ENCODE data around the gene TMEM215. TPM values are rescaled to one million over a fixed set of nuclear protein-coding genes. Genes with fewer than 3 reads are reported as not detected.

Gene TMEM215, protein sequence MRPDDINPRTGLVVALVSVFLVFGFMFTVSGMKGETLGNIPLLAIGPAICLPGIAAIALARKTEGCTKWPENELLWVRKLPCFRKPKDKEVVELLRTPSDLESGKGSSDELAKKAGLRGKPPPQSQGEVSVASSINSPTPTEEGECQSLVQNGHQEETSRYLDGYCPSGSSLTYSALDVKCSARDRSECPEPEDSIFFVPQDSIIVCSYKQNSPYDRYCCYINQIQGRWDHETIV
- not detected for total RNA-seq

DNA sequence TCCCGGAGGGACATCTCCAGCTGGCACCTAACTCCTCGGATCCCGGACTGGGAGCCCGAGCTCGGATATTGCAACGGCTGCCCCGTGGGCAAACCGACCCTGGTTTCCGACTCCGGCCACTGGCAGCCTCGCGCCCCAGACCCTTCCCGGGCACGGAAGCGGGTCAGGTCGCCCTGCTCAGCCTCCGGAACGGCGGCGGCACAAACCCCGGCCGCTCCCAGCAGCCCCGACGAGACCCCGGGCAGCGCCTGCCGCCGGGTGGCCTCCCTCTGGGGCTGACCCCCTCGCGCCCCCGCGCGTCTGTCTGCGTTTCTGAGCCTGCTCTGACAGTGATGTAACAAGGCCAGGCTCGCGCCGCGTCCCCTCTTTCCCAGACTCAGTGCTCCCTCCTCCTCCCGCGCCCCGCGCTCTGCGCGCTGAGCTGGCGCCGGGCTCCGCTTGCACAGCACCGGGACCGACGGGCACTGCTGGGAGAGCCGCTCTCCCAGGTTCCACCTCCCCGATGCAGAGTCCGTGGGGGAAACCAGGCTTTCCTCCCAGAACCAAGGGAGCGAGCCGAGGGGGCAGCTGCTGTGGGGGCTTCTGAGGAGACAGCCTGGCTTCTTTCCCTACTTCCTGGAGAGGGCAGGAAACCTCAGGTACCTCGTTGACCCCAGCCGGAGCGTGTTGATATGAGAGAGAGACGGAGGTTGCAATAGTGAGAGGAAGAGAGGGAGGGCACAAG, at the start of gene TMEM215:
TSS of gene TMEM215 (plus strand) at position 373 of the 724 bp plus-strand sequence. CDS start 644 bp downstream, outside the sequence.
- H3K36me3 ChIP-seq, result no peaks in the 10 kb centered on the region
- TF ChIP-seq CTCF (IDR thresholded peaks at IDR 0.05), result no peak
- intact Hi-C loops (cut with DNase I), result no loop called here
- no peaks in the 10 kb centered on the region for H3K4me1 ChIP-seq
- no peak within 1 kb of the TSS for H3K27ac ChIP-seq
- H3K9me3 ChIP-seq, result no peaks in the 10 kb centered on the region
- H3K4me3 ChIP-seq, result no peak within 1 kb of the TSS
- no peak for DNase-seq
- no peak within 1 kb of the TSS for H3K9ac ChIP-seq (ENCODE audit: low read depth in 2 of 2, low read length in 2 of 2)
- H3K27me3 ChIP-seq, result peaks cover 16% of the 10 kb centered on the region

DNA sequence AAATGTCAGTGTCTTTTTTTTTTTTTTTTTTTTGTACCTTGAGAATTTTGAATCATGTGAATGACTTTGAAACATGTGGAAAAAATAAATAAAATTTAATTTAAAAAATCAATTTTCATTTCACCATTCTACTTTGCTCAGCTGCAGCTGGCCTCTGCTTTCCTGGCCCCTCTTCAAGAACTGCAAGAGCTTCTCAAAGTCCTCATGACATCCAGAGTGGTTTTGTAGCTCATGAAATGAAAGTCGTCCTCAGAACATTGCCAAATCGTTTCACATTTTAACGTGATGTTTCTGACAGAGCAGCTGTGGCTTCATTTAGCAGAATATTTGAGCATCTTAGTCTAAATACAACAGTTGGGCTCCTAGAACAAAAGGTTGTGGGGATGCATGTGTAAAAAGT, 47.9 kb upstream of the TMEM215 start:
- Histone ChIP-seq H3K27me3 (no peaks in the 10 kb centered on the region), H3K4me1 (no peaks in the 10 kb centered on the region), H3K9me3 (no peaks in the 10 kb centered on the region), H3K27ac (no peak overlapping the region), H3K36me3 (no peaks in the 10 kb centered on the region), H3K9ac (ENCODE audit: low read depth in 2 of 2, low read length in 2 of 2) (no peak overlapping the region), H3K4me3 (no peak overlapping the region)
- intact Hi-C loops (cut with DNase I), result no loop called here
- DNase-seq, result no peak
- no peak for TF ChIP-seq CTCF (IDR thresholded peaks at IDR 0.05)

- H3K27ac ChIP-seq, result no peak overlapping the region
- intact Hi-C loops (cut with DNase I), result no loop called here
- H3K9me3 ChIP-seq, result no peaks in the 10 kb centered on the region
- no peak overlapping the region for H3K9ac ChIP-seq (ENCODE audit: low read depth in 2 of 2, low read length in 2 of 2)
- DNase-seq, result no peak
- H3K4me1 ChIP-seq, result no peaks in the 10 kb centered on the region
- TF ChIP-seq CTCF (IDR thresholded peaks at IDR 0.05), result no peak
- H3K36me3 ChIP-seq, result no peaks in the 10 kb centered on the region
- no peak overlapping the region for H3K4me3 ChIP-seq
- no peaks in the 10 kb centered on the region for H3K27me3 ChIP-seq
Measured at GRCh38 chr9:32737378-32737777, 46.0 kb upstream of the TMEM215 start.

GRCh38 chr9:32738501-32739172, 44.7 kb upstream of the TMEM215 start:
- no peaks in the 10 kb centered on the region for H3K9me3 ChIP-seq
- no peak overlapping the region for H3K9ac ChIP-seq (ENCODE audit: low read depth in 2 of 2, low read length in 2 of 2)
- no peak for DNase-seq
- intact Hi-C loops (cut with DNase I), result no loop called here
- H3K4me1 ChIP-seq, result no peaks in the 10 kb centered on the region
- no peaks in the 10 kb centered on the region for H3K36me3 ChIP-seq
- H3K27me3 ChIP-seq, result no peaks in the 10 kb centered on the region
- no peak for TF ChIP-seq CTCF (IDR thresholded peaks at IDR 0.05)
- no peak overlapping the region for H3K4me3 ChIP-seq
- no peak overlapping the region for H3K27ac ChIP-seq

GRCh38 chr9:32741706-32742105, 41.6 kb upstream of the TMEM215 start:
- H3K27ac ChIP-seq, result no peak overlapping the region
- H3K9me3 ChIP-seq, result no peaks in the 10 kb centered on the region
- H3K9ac ChIP-seq (ENCODE audit: low read depth in 2 of 2, low read length in 2 of 2), result no peak overlapping the region
- no peak for DNase-seq
- H3K27me3 ChIP-seq, result no peaks in the 10 kb centered on the region
- no peak for TF ChIP-seq CTCF (IDR thresholded peaks at IDR 0.05)
- no peak overlapping the region for H3K4me3 ChIP-seq
- no peaks in the 10 kb centered on the region for H3K4me1 ChIP-seq
- intact Hi-C loops (cut with DNase I), result no loop called here
- no peaks in the 10 kb centered on the region for H3K36me3 ChIP-seq
